H9 (cell line): ENCODE results near the gene ESRP2. TPM values are rescaled to one million over a fixed set of nuclear protein-coding genes. Genes with fewer than 3 reads are reported as not detected.

ENCODE experiments used
- DNase-seq: peaks from one replicate; pipeline ENCODE4 v3.0.0-alpha.2; 2017
- H2AFZ ChIP-seq: one replicate; pipeline ENCODE4 v1.6.1; 2013; ENCODE audit warnings: mild to moderate bottlenecking, low read length, control low read depth, moderate library complexity
- H2AK5ac ChIP-seq: 2 replicates; pipeline ENCODE4 v1.6.1; 2013; ENCODE audit warnings: low read length, control low read depth, mixed read lengths; ENCODE audit not compliant: insufficient read length
- H2BK120ac ChIP-seq: one replicate; pipeline ENCODE4 v1.6.1; 2013; ENCODE audit warnings: low read depth, mild to moderate bottlenecking, low read length, control low read depth, inconsistent platforms; ENCODE audit not compliant: poor library complexity, severe bottlenecking
- H2BK12ac ChIP-seq: 2 replicates; pipeline ENCODE4 v1.6.1; 2013; ENCODE audit warnings: low read length, control low read depth, mixed read lengths, low read depth; ENCODE audit not compliant: insufficient read length
- H2BK15ac ChIP-seq: 2 replicates; pipeline ENCODE4 v1.6.1; 2013; ENCODE audit warnings: low read depth, low read length, control low read depth
- H2BK20ac ChIP-seq: one replicate; pipeline ENCODE4 v1.6.1; 2013; ENCODE audit warnings: low read depth, mild to moderate bottlenecking, low read length, control low read depth, inconsistent platforms; ENCODE audit not compliant: poor library complexity, severe bottlenecking
- H2BK5ac ChIP-seq: 2 replicates; pipeline ENCODE4 v1.6.1; 2013; ENCODE audit warnings: low read length, control low read depth, mixed read lengths; ENCODE audit not compliant: insufficient read length
- H3K14ac ChIP-seq: 2 replicates; pipeline ENCODE4 v1.6.1; 2013; ENCODE audit warnings: low read length, control low read depth; ENCODE audit not compliant: insufficient read depth
- H3K18ac ChIP-seq: 2 replicates; pipeline ENCODE4 v1.6.1; 2013; ENCODE audit warnings: low read depth, mild to moderate bottlenecking, mixed read lengths, low read length, control low read depth; ENCODE audit not compliant: insufficient read length
- H3K23ac ChIP-seq: 2 replicates; pipeline ENCODE4 v1.6.1; 2013; ENCODE audit warnings: low read length, control low read depth, mixed read lengths, low read depth; ENCODE audit not compliant: insufficient read length
- H3K23me2 ChIP-seq: 2 replicates; pipeline ENCODE4 v1.6.1; 2013; ENCODE audit warnings: low read depth, mild to moderate bottlenecking, mixed read lengths, low read length, control low read depth; ENCODE audit not compliant: insufficient read length, poor library complexity, severe bottlenecking
- H3K27ac ChIP-seq: 2 replicates; pipeline ENCODE4 v1.5.1; 2013; ENCODE audit warnings: low read length, control low read depth, mixed read lengths, low read depth; ENCODE audit not compliant: insufficient read length
- H3K27me3 ChIP-seq: 2 replicates; pipeline ENCODE4 v1.6.1; 2013; ENCODE audit warnings: low read length, control low read depth, inconsistent platforms; ENCODE audit not compliant: insufficient read depth
- H3K4ac ChIP-seq: 2 replicates; pipeline ENCODE4 v1.6.1; 2013; ENCODE audit warnings: low read depth, mild to moderate bottlenecking, control low read depth, inconsistent platforms, low read length, moderate library complexity
- H3K4me1 ChIP-seq: 2 replicates; pipeline ENCODE4 v1.6.1; 2013; ENCODE audit warnings: low read length, control low read depth, inconsistent platforms; ENCODE audit not compliant: insufficient read depth
- H3K4me2 ChIP-seq: 2 replicates; pipeline ENCODE4 v1.6.1; 2013; ENCODE audit warnings: low read length, control low read depth, mixed read lengths; ENCODE audit not compliant: insufficient read length, insufficient read depth
- H3K56ac ChIP-seq: 2 replicates; pipeline ENCODE4 v1.6.1; 2013; ENCODE audit warnings: low read depth, mild to moderate bottlenecking, mixed read lengths, low read length, control low read depth; ENCODE audit not compliant: insufficient read length
- H3K79me1 ChIP-seq: 2 replicates; pipeline ENCODE4 v1.6.1; 2013; ENCODE audit warnings: low read depth, mild to moderate bottlenecking, moderate library complexity, low read length, control low read depth, inconsistent platforms; ENCODE audit not compliant: insufficient read depth, poor library complexity, severe bottlenecking
- H3K79me2 ChIP-seq: 2 replicates; pipeline ENCODE4 v1.6.1; 2013; ENCODE audit warnings: low read length, control low read depth, inconsistent platforms; ENCODE audit not compliant: insufficient read depth
- H3K9ac ChIP-seq: 2 replicates; pipeline ENCODE4 v1.6.1; 2013; ENCODE audit warnings: low read length, control low read depth, mixed read lengths; ENCODE audit not compliant: insufficient read length; ENCODE audit errors: extremely low read depth
- H3K9me3 ChIP-seq: one replicate; pipeline ENCODE4 v1.6.1; 2013; ENCODE audit warnings: low read depth, low read length, inconsistent platforms; ENCODE audit not compliant: control insufficient read depth
- H3T11ph ChIP-seq: one replicate; pipeline ENCODE4 v1.6.1; 2013; ENCODE audit warnings: mild to moderate bottlenecking, low read length, control low read depth, inconsistent platforms
- H4K20me1 ChIP-seq: one replicate; pipeline ENCODE4 v1.6.1; 2013; ENCODE audit not compliant: control insufficient read depth, insufficient read length, insufficient read depth
- H4K5ac ChIP-seq: 2 replicates; pipeline ENCODE4 v1.6.1; 2013; ENCODE audit warnings: low read depth, mild to moderate bottlenecking, mixed read lengths, low read length, control low read depth; ENCODE audit not compliant: insufficient read length
- H4K8ac ChIP-seq: replicated peaks from 2 replicates; pipeline ENCODE4 v1.6.1; 2013; ENCODE audit warnings: low read length, control low read depth, mixed read lengths, low read depth; ENCODE audit not compliant: insufficient read length
- H4K91ac ChIP-seq: 2 replicates; pipeline ENCODE4 v1.6.1; 2013; ENCODE audit warnings: low read depth, mild to moderate bottlenecking, moderate library complexity, mixed read lengths, low read length, control low read depth; ENCODE audit not compliant: insufficient read length
- H3K27ac Mint-ChIP-seq, 3 experiments: 2 replicates in 2 of 3; 3 replicates in 1 of 3; pipeline ENCODE4 v1.8.0; 2020 to 2021; ENCODE audit warnings: mixed read lengths in 3 of 3, mild to moderate bottlenecking in 1 of 3, moderate library complexity in 1 of 3
- H3K27me3 Mint-ChIP-seq: 2 replicates; pipeline ENCODE4 v1.8.0; 2021; ENCODE audit warnings: low read depth, mild to moderate bottlenecking, moderate library complexity, mixed read lengths
- H3K36me3 Mint-ChIP-seq, 3 experiments: 2 replicates in 2 of 3; 3 replicates in 1 of 3; pipeline ENCODE4 v1.8.0; 2020 to 2021; ENCODE audit warnings: low read depth in 3 of 3, mixed read lengths in 3 of 3; ENCODE audit not compliant: insufficient read depth in 1 of 3
- H3K4me1 Mint-ChIP-seq, 2 experiments: 2 replicates each; pipeline ENCODE4 v1.8.0; 2020; ENCODE audit warnings: mixed read lengths in 2 of 2
- H3K4me3 Mint-ChIP-seq, 2 experiments: 2 replicates in 1 of 2; 3 replicates in 1 of 2; pipeline ENCODE4 v1.8.0; 2020 to 2021; ENCODE audit warnings: mild to moderate bottlenecking in 2 of 2, mixed read lengths in 2 of 2, moderate library complexity in 1 of 2
- H3K9me3 Mint-ChIP-seq, 2 experiments: 2 replicates in 1 of 2; 3 replicates in 1 of 2; pipeline ENCODE4 v1.8.0; 2020; ENCODE audit warnings: mild to moderate bottlenecking in 2 of 2, mixed read lengths in 2 of 2, moderate library complexity in 1 of 2
- WGBS: extraction: QIAGEN DNeasy Blood & Tissue Kit; methylation state at CpG from one replicate; pipeline ENCODE4 v1.1.7; 2013; ENCODE audit warnings: missing lambda C conversion rate, low lambda C conversion rate, mixed read lengths; ENCODE audit not compliant: insufficient read length; ENCODE audit errors: extremely low coverage; 5-methylcytosine and 5-hydroxymethylcytosine counted together
- total RNA-seq: library from RNA; stranded (reverse); gene quantifications from 2 replicates; pipeline ENCODE4 v1.2.1, GENCODE V29; 2021
- TF ChIP-seq, protein P1 (sequence below): fragments of 200-600 bp; sonication (generic); conservative IDR thresholded peaks from 3 replicates; pipeline ENCODE4 v1.8.0; 2021; ENCODE audit warnings: antibody characterized with exemption, mild to moderate bottlenecking

Gene ESRP2
- total RNA-seq, 1 experiment from 2014 or later, result 59.5 TPM

DNA sequence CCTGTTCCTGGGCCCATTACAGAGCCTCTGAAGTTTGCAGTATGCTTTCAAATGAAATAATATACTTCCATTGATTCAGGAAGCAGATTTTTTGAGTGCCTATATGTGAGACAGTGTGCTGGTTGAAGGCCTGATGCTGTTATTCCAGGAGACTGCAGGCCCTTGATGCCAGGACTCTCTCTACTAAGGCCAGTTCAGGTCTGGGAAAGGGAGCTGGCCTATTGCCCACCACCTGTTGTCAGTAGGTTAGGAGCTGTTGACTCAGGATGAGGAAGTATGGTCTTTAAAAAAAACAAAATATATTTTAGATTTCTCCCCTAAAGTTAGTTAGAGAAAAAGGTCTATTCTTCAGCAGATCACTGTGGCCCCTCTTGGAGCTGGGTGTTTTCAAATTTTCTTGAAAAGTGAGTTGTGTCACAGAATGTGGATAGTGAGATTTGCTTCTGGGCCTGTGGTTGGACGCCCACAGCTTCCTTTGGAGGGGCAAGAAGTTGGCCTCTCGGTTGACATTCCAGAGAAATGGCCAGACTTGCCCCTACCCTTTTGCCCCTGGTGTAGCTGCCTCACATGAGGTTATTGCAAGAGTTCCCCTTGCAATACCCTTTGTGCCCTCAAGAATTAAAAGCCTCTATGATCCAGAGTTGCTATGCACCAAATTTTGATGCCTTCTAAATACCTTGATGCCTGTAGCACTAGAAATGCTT, 7.9 kb downstream of the ESRP2 start:
- Histone ChIP-seq H2AK5ac (no peak overlapping the region), H2BK120ac (no peak overlapping the region), H4K91ac (no peak overlapping the region), H3K18ac (no peak overlapping the region), H3K56ac (no peak overlapping the region), H3T11ph (no peak overlapping the region), H4K20me1 (no peaks in the 10 kb centered on the region), H2BK5ac (no peak overlapping the region), H2AFZ (no peak overlapping the region), H3K23ac (no peak overlapping the region), H3K9me3 (no peaks in the 10 kb centered on the region), H2BK12ac (no peak overlapping the region), H3K23me2 (no peaks in the 10 kb centered on the region), H3K27ac (no peak overlapping the region), H3K9ac (no peak overlapping the region), H3K79me2 (no peaks in the 10 kb centered on the region), H2BK15ac (no peak overlapping the region), H3K27me3 (no peaks in the 10 kb centered on the region), H3K4me2 (no peak overlapping the region), H3K14ac (no peak overlapping the region), H3K79me1 (no peaks in the 10 kb centered on the region), H3K4me1 (no peaks in the 10 kb centered on the region), H2BK20ac (no peak overlapping the region), H4K8ac (no peak overlapping the region), H4K5ac (no peak overlapping the region), H3K4ac (no peak overlapping the region)
- DNase-seq, result no peak
- Mint-ChIP-seq H3K27me3 (no peaks in the 10 kb centered on the region), H3K4me1 (peaks cover 0 to 2% of the 10 kb centered on the region in 2 experiments; a peak in 1 of 4 replicates), H3K36me3 (peaks cover 9 to 46% (median 40%) of the 10 kb centered on the region in 3 experiments; a peak in 6 of 7 replicates), H3K9me3 (no peaks in the 10 kb centered on the region), H3K4me3 (peak overlapping the region in 1 of 2 experiments; percentile 12; a peak in 1 of 5 replicates), H3K27ac (0 out of 7 replicates have a peak overlapping the region, but pooled peaks of 1 of the 3 experiments have one; percentile 50)
- TF ChIP-seq, protein P1, sequence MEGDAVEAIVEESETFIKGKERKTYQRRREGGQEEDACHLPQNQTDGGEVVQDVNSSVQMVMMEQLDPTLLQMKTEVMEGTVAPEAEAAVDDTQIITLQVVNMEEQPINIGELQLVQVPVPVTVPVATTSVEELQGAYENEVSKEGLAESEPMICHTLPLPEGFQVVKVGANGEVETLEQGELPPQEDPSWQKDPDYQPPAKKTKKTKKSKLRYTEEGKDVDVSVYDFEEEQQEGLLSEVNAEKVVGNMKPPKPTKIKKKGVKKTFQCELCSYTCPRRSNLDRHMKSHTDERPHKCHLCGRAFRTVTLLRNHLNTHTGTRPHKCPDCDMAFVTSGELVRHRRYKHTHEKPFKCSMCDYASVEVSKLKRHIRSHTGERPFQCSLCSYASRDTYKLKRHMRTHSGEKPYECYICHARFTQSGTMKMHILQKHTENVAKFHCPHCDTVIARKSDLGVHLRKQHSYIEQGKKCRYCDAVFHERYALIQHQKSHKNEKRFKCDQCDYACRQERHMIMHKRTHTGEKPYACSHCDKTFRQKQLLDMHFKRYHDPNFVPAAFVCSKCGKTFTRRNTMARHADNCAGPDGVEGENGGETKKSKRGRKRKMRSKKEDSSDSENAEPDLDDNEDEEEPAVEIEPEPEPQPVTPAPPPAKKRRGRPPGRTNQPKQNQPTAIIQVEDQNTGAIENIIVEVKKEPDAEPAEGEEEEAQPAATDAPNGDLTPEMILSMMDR, result no peak
- no CpG with 5 or more reads among the region's 2 CpGs for WGBS
